ENCODE results near the gene HMCN2.

HMCN2 gene

GRCh38 chr9:130332384-130332926 is 66.9 kb downstream of the HMCN2 start:
- H3K4me2 ChIP-seq (ENCODE audit: low read length, poor library complexity, severe bottlenecking), result no peak overlapping the region
- H2AK5ac ChIP-seq (ENCODE audit: low read length, severe bottlenecking), result no peak overlapping the region
- no peak overlapping the region for H4K91ac ChIP-seq (ENCODE audit: low read length)
- H3K27ac ChIP-seq (ENCODE audit: low read length, poor library complexity, severe bottlenecking), result no peak overlapping the region
- H3K27me3 ChIP-seq (ENCODE audit: control insufficient read depth in 1 of 2, insufficient read depth in 1 of 2, low read length in 2 of 2), result peaks cover 83 to 92% of the 10 kb centered on the region in 2 experiments
- peak overlapping the region; percentile 7 for H2AFZ ChIP-seq (ENCODE audit: low read depth, low read length)
- H3K23ac ChIP-seq (ENCODE audit: low read length in 2 of 2), result no peak overlapping the region
- H2BK120ac ChIP-seq (ENCODE audit: low read depth, low read length), result no peak overlapping the region
- no peaks in the 10 kb centered on the region for H3K79me1 ChIP-seq (replicated peaks; ENCODE audit: low read length, poor library complexity, severe bottlenecking)
- peak overlapping the region in 1 of 2 experiments; percentile 58 for H3K14ac ChIP-seq (ENCODE audit: low read length in 2 of 2)
- no peak overlapping the region for H2BK5ac ChIP-seq (ENCODE audit: low read depth, low read length, poor library complexity, severe bottlenecking)
- 82% methylated on average over 26 of the region's 26 CpGs for WGBS
- H3K9me3 ChIP-seq (ENCODE audit: control insufficient read depth, low read length), result no peaks in the 10 kb centered on the region
- peak overlapping the region in 1 of 2 experiments; percentile 40 for H3K18ac ChIP-seq (ENCODE audit: low read depth in 1 of 2, low read length in 2 of 2)
- H3K36me3 ChIP-seq (ENCODE audit: control insufficient read depth in 1 of 2, insufficient read depth in 2 of 2, low read depth in 1 of 2, low read length in 2 of 2), result no peaks in the 10 kb centered on the region
- H2BK15ac ChIP-seq (ENCODE audit: low read depth, poor library complexity, severe bottlenecking), result no peak overlapping the region
- no peak overlapping the region for H3K4ac ChIP-seq (ENCODE audit: low read depth in 1 of 2, low read length in 2 of 2)
- DNase-seq, result no peak
- H4K8ac ChIP-seq (ENCODE audit: low read length), result no peak overlapping the region
- H3K4me1 ChIP-seq (ENCODE audit: control insufficient read depth, insufficient read depth, low read depth, low read length), result peaks cover 19% of the 10 kb centered on the region
- no peak overlapping the region for H3K9ac ChIP-seq (ENCODE audit: low read length)
- no peak overlapping the region for H3K4me3 ChIP-seq (ENCODE audit: insufficient read depth in 1 of 2, low read depth in 1 of 2, low read length in 2 of 2)
- peak overlapping the region in 1 of 2 experiments; percentile 70 for H2BK12ac ChIP-seq (ENCODE audit: low read length in 2 of 2)

- Histone ChIP-seq H2BK12ac (ENCODE audit: low read length in 2 of 2) (no peak overlapping the region), H3K23ac (ENCODE audit: low read length in 2 of 2) (no peak overlapping the region), H3K27ac (ENCODE audit: low read length, poor library complexity, severe bottlenecking) (no peak overlapping the region), H3K4me2 (ENCODE audit: low read length, poor library complexity, severe bottlenecking) (no peak overlapping the region), H3K27me3 (ENCODE audit: control insufficient read depth in 1 of 2, insufficient read depth in 1 of 2, low read length in 2 of 2) (peaks cover 76 to 86% of the 10 kb centered on the region in 2 experiments), H3K79me1 (replicated peaks; ENCODE audit: low read length, poor library complexity, severe bottlenecking) (no peaks in the 10 kb centered on the region), H4K8ac (ENCODE audit: low read length) (no peak overlapping the region), H2AK5ac (ENCODE audit: low read length, severe bottlenecking) (no peak overlapping the region), H2AFZ (ENCODE audit: low read depth, low read length) (no peak overlapping the region), H3K9me3 (ENCODE audit: control insufficient read depth, low read length) (no peaks in the 10 kb centered on the region), H3K36me3 (ENCODE audit: control insufficient read depth in 1 of 2, insufficient read depth in 2 of 2, low read depth in 1 of 2, low read length in 2 of 2) (no peaks in the 10 kb centered on the region), H2BK15ac (ENCODE audit: low read depth, poor library complexity, severe bottlenecking) (peak overlapping the region; percentile 37), H3K14ac (ENCODE audit: low read length in 2 of 2) (no peak overlapping the region), H3K4me1 (ENCODE audit: control insufficient read depth, insufficient read depth, low read depth, low read length) (peaks cover 12% of the 10 kb centered on the region), H3K18ac (ENCODE audit: low read depth in 1 of 2, low read length in 2 of 2) (no peak overlapping the region), H2BK120ac (ENCODE audit: low read depth, low read length) (no peak overlapping the region), H3K4me3 (ENCODE audit: insufficient read depth in 1 of 2, low read depth in 1 of 2, low read length in 2 of 2) (no peak overlapping the region), H2BK5ac (ENCODE audit: low read depth, low read length, poor library complexity, severe bottlenecking) (no peak overlapping the region), H3K4ac (ENCODE audit: low read depth in 1 of 2, low read length in 2 of 2) (no peak overlapping the region), H4K91ac (ENCODE audit: low read length) (no peak overlapping the region), H3K9ac (ENCODE audit: low read length) (no peak overlapping the region)
- peak; percentile 77 for DNase-seq
- 30% methylated on average over 18 of the region's 19 CpGs for WGBS
Measured at GRCh38 chr9:130333041-130333711, 67.6 kb downstream of the HMCN2 start.

- Histone ChIP-seq H3K4me3 (ENCODE audit: insufficient read depth in 1 of 2, low read depth in 1 of 2, low read length in 2 of 2) (no peak overlapping the region), H3K27me3 (ENCODE audit: control insufficient read depth in 1 of 2, insufficient read depth in 1 of 2, low read length in 2 of 2) (peaks cover 71 to 84% of the 10 kb centered on the region in 2 experiments), H4K91ac (ENCODE audit: low read length) (no peak overlapping the region), H2BK12ac (ENCODE audit: low read length in 2 of 2) (no peak overlapping the region), H3K18ac (ENCODE audit: low read depth in 1 of 2, low read length in 2 of 2) (no peak overlapping the region), H2AFZ (ENCODE audit: low read depth, low read length) (no peak overlapping the region), H2BK5ac (ENCODE audit: low read depth, low read length, poor library complexity, severe bottlenecking) (no peak overlapping the region), H2BK120ac (ENCODE audit: low read depth, low read length) (no peak overlapping the region), H3K9ac (ENCODE audit: low read length) (no peak overlapping the region), H3K4ac (ENCODE audit: low read depth in 1 of 2, low read length in 2 of 2) (no peak overlapping the region), H3K27ac (ENCODE audit: low read length, poor library complexity, severe bottlenecking) (no peak overlapping the region), H3K23ac (ENCODE audit: low read length in 2 of 2) (no peak overlapping the region), H3K79me1 (replicated peaks; ENCODE audit: low read length, poor library complexity, severe bottlenecking) (no peaks in the 10 kb centered on the region), H3K9me3 (ENCODE audit: control insufficient read depth, low read length) (no peaks in the 10 kb centered on the region), H3K14ac (ENCODE audit: low read length in 2 of 2) (no peak overlapping the region), H2BK15ac (ENCODE audit: low read depth, poor library complexity, severe bottlenecking) (peak overlapping the region; percentile 37), H3K36me3 (ENCODE audit: control insufficient read depth in 1 of 2, insufficient read depth in 2 of 2, low read depth in 1 of 2, low read length in 2 of 2) (no peaks in the 10 kb centered on the region), H3K4me1 (ENCODE audit: control insufficient read depth, insufficient read depth, low read depth, low read length) (peaks cover 10% of the 10 kb centered on the region), H2AK5ac (ENCODE audit: low read length, severe bottlenecking) (no peak overlapping the region), H4K8ac (ENCODE audit: low read length) (no peak overlapping the region), H3K4me2 (ENCODE audit: low read length, poor library complexity, severe bottlenecking) (no peak overlapping the region)
- 87% methylated on average over 5 of the region's 5 CpGs for WGBS
- DNase-seq, result no peak
Measured at GRCh38 chr9:130333712-130334062, 68.1 kb downstream of the HMCN2 start.

- H4K91ac ChIP-seq (ENCODE audit: low read length), result no peak overlapping the region
- no peak overlapping the region for H3K9ac ChIP-seq (ENCODE audit: low read length)
- no peak overlapping the region for H3K23ac ChIP-seq (ENCODE audit: low read length in 2 of 2)
- H3K27ac ChIP-seq (ENCODE audit: low read length, poor library complexity, severe bottlenecking), result no peak overlapping the region
- no peak overlapping the region for H2BK15ac ChIP-seq (ENCODE audit: low read depth, poor library complexity, severe bottlenecking)
- H3K4ac ChIP-seq (ENCODE audit: low read depth in 1 of 2, low read length in 2 of 2), result no peak overlapping the region
- H3K18ac ChIP-seq (ENCODE audit: low read depth in 1 of 2, low read length in 2 of 2), result no peak overlapping the region
- WGBS, result 94% methylated on average over 3 of the region's 4 CpGs
- H3K9me3 ChIP-seq (ENCODE audit: control insufficient read depth, low read length), result no peaks in the 10 kb centered on the region
- no peak overlapping the region for H2AK5ac ChIP-seq (ENCODE audit: low read length, severe bottlenecking)
- H2BK5ac ChIP-seq (ENCODE audit: low read depth, low read length, poor library complexity, severe bottlenecking), result no peak overlapping the region
- H4K8ac ChIP-seq (ENCODE audit: low read length), result no peak overlapping the region
- peaks cover 59 to 72% of the 10 kb centered on the region in 2 experiments for H3K27me3 ChIP-seq (ENCODE audit: control insufficient read depth in 1 of 2, insufficient read depth in 1 of 2, low read length in 2 of 2)
- H3K79me1 ChIP-seq (replicated peaks; ENCODE audit: low read length, poor library complexity, severe bottlenecking), result no peaks in the 10 kb centered on the region
- no peak overlapping the region for H3K14ac ChIP-seq (ENCODE audit: low read length in 2 of 2)
- H3K36me3 ChIP-seq (ENCODE audit: control insufficient read depth in 1 of 2, insufficient read depth in 2 of 2, low read depth in 1 of 2, low read length in 2 of 2), result no peaks in the 10 kb centered on the region
- H2BK12ac ChIP-seq (ENCODE audit: low read length in 2 of 2), result no peak overlapping the region
- no peak overlapping the region for H3K4me2 ChIP-seq (ENCODE audit: low read length, poor library complexity, severe bottlenecking)
- no peak overlapping the region for H3K4me3 ChIP-seq (ENCODE audit: insufficient read depth in 1 of 2, low read depth in 1 of 2, low read length in 2 of 2)
- peaks cover 9% of the 10 kb centered on the region for H3K4me1 ChIP-seq (ENCODE audit: control insufficient read depth, insufficient read depth, low read depth, low read length)
- H2AFZ ChIP-seq (ENCODE audit: low read depth, low read length), result no peak overlapping the region
- DNase-seq, result no peak
- H2BK120ac ChIP-seq (ENCODE audit: low read depth, low read length), result no peak overlapping the region
Measured at GRCh38 chr9:130334915-130335314, 69.4 kb downstream of the HMCN2 start.

All from mesenchymal stem cell (in vitro differentiated cells and primary cell).